Activated T-helper 17 cell treated with anti-CD3 and anti-CD28 coated beads, Interleukin-2, amount 50 U/mL, for 72 hours (primary cell): ENCODE measurements around the gene NTF4. TPM values are rescaled to one million over a fixed set of nuclear protein-coding genes. Genes with fewer than 3 reads are reported as not detected.
"Not testable (repeated sequence)": the region's sequence is repeated elsewhere in the genome, so short reads cannot be mapped to it uniquely, and the experiment has no call there.

Experiments used
- ATAC-seq: fragments of 150-1000 bp; cut with Tn5 transposase; replicated peaks from 2 replicates; pipeline ENCODE4 v1.10.0; 2021; ENCODE audit warnings: mild to moderate bottlenecking, moderate library complexity
- H3K27ac Mint-ChIP-seq: one replicate; pipeline ENCODE4 v1.8.0; 2022; ENCODE audit warnings: mixed read lengths
- H3K27me3 Mint-ChIP-seq: one replicate; pipeline ENCODE4 v1.8.0; 2022; ENCODE audit warnings: mixed read lengths
- H3K36me3 Mint-ChIP-seq: one replicate; pipeline ENCODE4 v1.8.0; 2022; ENCODE audit warnings: low read depth, mild to moderate bottlenecking, mixed read lengths
- H3K4me1 Mint-ChIP-seq: one replicate; pipeline ENCODE4 v1.8.0; 2022; ENCODE audit warnings: mixed read lengths
- H3K4me3 Mint-ChIP-seq: one replicate; pipeline ENCODE4 v1.8.0; 2022; ENCODE audit warnings: mild to moderate bottlenecking, mixed read lengths
- H3K9me3 Mint-ChIP-seq: one replicate; pipeline ENCODE4 v1.8.0; 2022; ENCODE audit warnings: mixed read lengths
- total RNA-seq, 2 donors: library from RNA; stranded (reverse); gene quantifications; one replicate each; pipeline ENCODE4 v1.2.3, GENCODE V29; 2022

Gene NTF4
- total RNA-seq, 2 donors from 2014 or later = not detected

GRCh38 chr19:49073514-49074378 lies 9.1 kb upstream of the NTF4 start:
- no peak for ATAC-seq
- no peaks in the 10 kb centered on the region for H3K9me3 Mint-ChIP-seq
- peaks cover 10% of the 10 kb centered on the region for H3K36me3 Mint-ChIP-seq
- H3K4me3 Mint-ChIP-seq = peak overlapping the region; percentile 53
- no peak overlapping the region for H3K27ac Mint-ChIP-seq
- peaks cover 9% of the 10 kb centered on the region for H3K4me1 Mint-ChIP-seq
- H3K27me3 Mint-ChIP-seq = peaks cover 34% of the 10 kb centered on the region

GRCh38 chr19:49071860-49072547 lies 7.4 kb upstream of the NTF4 start:
- H3K36me3 Mint-ChIP-seq = peaks cover 10% of the 10 kb centered on the region
- H3K4me3 Mint-ChIP-seq = no peak overlapping the region
- peaks cover 43% of the 10 kb centered on the region for H3K27me3 Mint-ChIP-seq
- no peaks in the 10 kb centered on the region for H3K9me3 Mint-ChIP-seq
- ATAC-seq = no peak
- H3K4me1 Mint-ChIP-seq = peaks cover 9% of the 10 kb centered on the region
- H3K27ac Mint-ChIP-seq = no peak overlapping the region

- H3K27ac Mint-ChIP-seq = no peak overlapping the region
- ATAC-seq = no peak
- H3K36me3 Mint-ChIP-seq = peaks cover 10% of the 10 kb centered on the region
- no peaks in the 10 kb centered on the region for H3K9me3 Mint-ChIP-seq
- no peak overlapping the region for H3K4me3 Mint-ChIP-seq
- peaks cover 9% of the 10 kb centered on the region for H3K4me1 Mint-ChIP-seq
- H3K27me3 Mint-ChIP-seq = peaks cover 54% of the 10 kb centered on the region
These were observed 5.8 kb upstream of the NTF4 start for GRCh38 chr19:49070416-49070815.

- Mint-ChIP-seq H3K36me3 (peaks cover 10% of the 10 kb centered on the region), H3K9me3 (no peaks in the 10 kb centered on the region), H3K4me1 (peaks cover 9% of the 10 kb centered on the region), H3K27me3 (peaks cover 53% of the 10 kb centered on the region), H3K4me3 (no peak overlapping the region), H3K27ac (no peak overlapping the region)
- no peak for ATAC-seq
These were observed 4.4 kb upstream of the NTF4 start for GRCh38 chr19:49069026-49069425.

- no peaks in the 10 kb centered on the region for H3K36me3 Mint-ChIP-seq
- H3K27me3 Mint-ChIP-seq = peaks cover 40% of the 10 kb centered on the region
- ATAC-seq = no peak
- H3K27ac Mint-ChIP-seq = no peak overlapping the region
- H3K4me3 Mint-ChIP-seq = no peak overlapping the region
- no peaks in the 10 kb centered on the region for H3K9me3 Mint-ChIP-seq
- H3K4me1 Mint-ChIP-seq = no peaks in the 10 kb centered on the region
These were observed 2.9 kb upstream of the NTF4 start for GRCh38 chr19:49067554-49067953.

GRCh38 chr19:49065905-49066512 lies 1.4 kb upstream of the NTF4 start:
- H3K9me3 Mint-ChIP-seq = no peaks in the 10 kb centered on the region
- no peaks in the 10 kb centered on the region for H3K36me3 Mint-ChIP-seq
- H3K27ac Mint-ChIP-seq = no peak overlapping the region
- H3K4me1 Mint-ChIP-seq = no peaks in the 10 kb centered on the region
- no peak overlapping the region for H3K4me3 Mint-ChIP-seq
- peaks cover 41% of the 10 kb centered on the region for H3K27me3 Mint-ChIP-seq
- ATAC-seq = no peak

GRCh38 chr19:49064029-49064629 lies 489 bp downstream of the NTF4 start:
- H3K27ac Mint-ChIP-seq = no peak overlapping the region
- H3K27me3 Mint-ChIP-seq = peaks cover 38% of the 10 kb centered on the region
- no peak overlapping the region for H3K4me3 Mint-ChIP-seq
- H3K9me3 Mint-ChIP-seq = no peaks in the 10 kb centered on the region
- H3K36me3 Mint-ChIP-seq = no peaks in the 10 kb centered on the region
- no peak for ATAC-seq
- no peaks in the 10 kb centered on the region for H3K4me1 Mint-ChIP-seq

GRCh38 chr19:49061445-49061844 lies 3.2 kb downstream of the NTF4 start:
- no peaks in the 10 kb centered on the region for H3K36me3 Mint-ChIP-seq
- peak; percentile 20 for ATAC-seq
- H3K4me1 Mint-ChIP-seq = peaks cover 8% of the 10 kb centered on the region
- H3K27ac Mint-ChIP-seq = no peak overlapping the region
- no peak overlapping the region for H3K4me3 Mint-ChIP-seq
- peaks cover 38% of the 10 kb centered on the region for H3K27me3 Mint-ChIP-seq
- H3K9me3 Mint-ChIP-seq = no peaks in the 10 kb centered on the region

- Mint-ChIP-seq H3K4me1 (peaks cover 8% of the 10 kb centered on the region), H3K4me3 (no peak overlapping the region), H3K9me3 (no peaks in the 10 kb centered on the region), H3K27ac (no peak overlapping the region), H3K27me3 (peaks cover 33% of the 10 kb centered on the region), H3K36me3 (no peaks in the 10 kb centered on the region)
- ATAC-seq = no peak
These were observed 3.6 kb downstream of the NTF4 start for GRCh38 chr19:49061000-49061399.

- peaks cover 27% of the 10 kb centered on the region for H3K27me3 Mint-ChIP-seq
- no peaks in the 10 kb centered on the region for H3K36me3 Mint-ChIP-seq
- H3K4me1 Mint-ChIP-seq = peaks cover 8% of the 10 kb centered on the region
- H3K4me3 Mint-ChIP-seq = no peak overlapping the region
- H3K27ac Mint-ChIP-seq = no peak overlapping the region
- H3K9me3 Mint-ChIP-seq = no peaks in the 10 kb centered on the region
- no peak for ATAC-seq
These were observed 5.6 kb downstream of the NTF4 start for GRCh38 chr19:49059053-49059452.

- H3K36me3 Mint-ChIP-seq = no peaks in the 10 kb centered on the region
- H3K27me3 Mint-ChIP-seq = peaks cover 27% of the 10 kb centered on the region
- H3K27ac Mint-ChIP-seq = no peak overlapping the region
- no peaks in the 10 kb centered on the region for H3K9me3 Mint-ChIP-seq
- no peak for ATAC-seq
- H3K4me1 Mint-ChIP-seq = peaks cover 8% of the 10 kb centered on the region
- H3K4me3 Mint-ChIP-seq = peak overlapping the region; percentile 84
These were observed 6.1 kb downstream of the NTF4 start for GRCh38 chr19:49058562-49058961.

GRCh38 chr19:49057636-49058234 lies 6.9 kb downstream of the NTF4 start, which contains the start of gene CGB7:
CGB7 (minus strand) TSS chr19:49057749; CDS start chr19:49055375, 2,374 bp downstream.
- Mint-ChIP-seq H3K27me3 (peaks cover 27% of the 10 kb centered on the region), H3K4me1 (peaks cover 8% of the 10 kb centered on the region), H3K9me3 (no peaks in the 10 kb centered on the region), H3K4me3 (peak within 1 kb of the TSS; percentile 84), H3K36me3 (no peaks in the 10 kb centered on the region), H3K27ac (no peak within 1 kb of the TSS)
- ATAC-seq = peak; percentile 62

GRCh38 chr19:49056902-49057596 lies 7.6 kb downstream of the NTF4 start:
- H3K27me3 Mint-ChIP-seq = peaks cover 27% of the 10 kb centered on the region
- peak overlapping the region; percentile 84 for H3K4me3 Mint-ChIP-seq
- ATAC-seq, H3K36me3 Mint-ChIP-seq, H3K9me3 Mint-ChIP-seq, H3K27ac Mint-ChIP-seq, H3K4me1 Mint-ChIP-seq: not testable (repeated sequence)
